ENCODE measurements around the gene CEACAM19. TPM values are rescaled to one million over a fixed set of nuclear protein-coding genes. Genes with fewer than 3 reads are reported as not detected.

The CEACAM19 gene
- total and polyA plus RNA-seq, 10 of the 15 experiments (the other 5 are each of a cell fraction or from before 2014, with no cell fraction given) = 0.13 to 0.31 (median 0.17) TPM; not detected in 4

DNA sequence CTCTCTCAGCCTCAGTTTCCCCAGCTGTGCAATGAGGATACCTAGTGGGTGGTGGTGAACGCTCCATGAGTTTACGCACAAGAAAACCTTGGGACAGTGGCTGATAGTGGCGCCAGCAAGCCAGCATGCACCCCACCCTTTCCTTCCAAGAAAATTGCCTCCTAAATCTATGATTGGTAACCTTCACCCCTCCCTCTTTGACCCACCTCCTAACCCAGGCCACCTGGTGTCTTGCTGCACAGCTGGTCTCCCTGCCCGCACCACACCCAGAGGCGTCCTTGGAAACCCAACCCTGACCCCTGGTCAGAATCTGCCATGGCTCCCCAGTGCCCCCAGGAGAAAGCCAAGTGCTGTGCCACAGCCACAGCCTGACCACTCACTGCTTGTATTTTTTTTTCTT lies 54.4 kb downstream of the CEACAM19 start:
- no peak for FAIRE-seq
- Histone ChIP-seq H3K4me1 (ENCODE audit: control insufficient read depth, insufficient read depth, low read length) (peaks cover 47% of the 10 kb centered on the region), H3K4me2 (ENCODE audit: control insufficient read depth, insufficient read depth) (no peak overlapping the region), H4K20me1 (ENCODE audit: control insufficient read depth, insufficient read depth) (no peaks in the 10 kb centered on the region), H3K4me3 (no peak overlapping the region), H3K9me3 (replicated peaks; ENCODE audit: control insufficient read depth, insufficient read depth, low read length) (no peaks in the 10 kb centered on the region), H3K79me2 (ENCODE audit: control insufficient read depth, insufficient read depth, low read length) (no peaks in the 10 kb centered on the region), H3K27ac (ENCODE audit: control insufficient read depth, insufficient read depth) (no peak overlapping the region), H2AFZ (ENCODE audit: control insufficient read depth, low read depth, low read length) (no peak overlapping the region), H3K9ac (ENCODE audit: control insufficient read depth, insufficient read depth, low read length) (no peak overlapping the region), H3K36me3 (ENCODE audit: control insufficient read depth in 2 of 2, insufficient read depth in 2 of 2, low read length in 1 of 2) (no peaks in the 10 kb centered on the region), H3K27me3 (replicated peaks in 1 of 2; ENCODE audit: control insufficient read depth in 2 of 2, insufficient read depth in 2 of 2, low read length in 1 of 2) (no peaks in the 10 kb centered on the region)
- in situ Hi-C loops (cut with MboI) (no loop called here), intact Hi-C loops (cut with micrococcal nuclease; ENCODE audit: unreplicated experiment) (no loop called here)
- RAD21 ChIA-PET (ENCODE audit: unreplicated experiment) = interaction anchor here (1.1 to 7.8 kb wide), 10 partner anchors 11 to 165 kb away, joined by 3 to 302 read pairs (median 46); partner anchors contain the start of genes BCL3, NECTIN2 and TOMM40
- no TSS peak for BruUV-seq (replicated peaks)
- DNase-seq (ENCODE audit: low read depth, low spot score) = no peak
- SMC1A ChIA-PET (ENCODE audit: uncharacterized antibody, unreplicated experiment) = interaction anchor here (3.7 to 8.7 kb wide), 5 partner anchors 9 to 44 kb away, joined by 36 to 328 read pairs (median 99); partner anchors contain the start of gene BCL3
- ATAC-seq = no peak
- WGBS (ENCODE audit: insufficient coverage, insufficient replicate concordance, low lambda C conversion rate, missing lambda C conversion rate) = 60% methylated on average over 5 of the region's 5 CpGs
- POLR2A ChIA-PET = interaction anchor here (0.6 to 3.2 kb wide), 8 partner anchors 11 to 65 kb away, joined by 3 to 32 read pairs (median 6); partner anchors contain the start of gene BCL3
- CTCF ChIA-PET = interaction anchor here (3.0 to 16.8 kb wide), 5 partner anchors 11 to 43 kb away, joined by 31 to 513 read pairs (median 109); partner anchors contain the start of gene BCL3
- TF ChIP-seq E2F4 (IDR thresholded peaks at IDR 0.05; ENCODE audit: low read depth, low read length) = no peak
- TF ChIP-seq FOXM1 (IDR thresholded peaks at IDR 0.05; ENCODE audit: low read depth, low read length) = no peak
- no peak for TF ChIP-seq JUNB (IDR thresholded peaks at IDR 0.05)
- no peak for TF ChIP-seq BMI1 (IDR thresholded peaks at IDR 0.05; ENCODE audit: borderline replicate concordance)
- TF ChIP-seq RELB (IDR thresholded peaks at IDR 0.05; ENCODE audit: low read depth) = no peak
- TF ChIP-seq, protein P1, sequence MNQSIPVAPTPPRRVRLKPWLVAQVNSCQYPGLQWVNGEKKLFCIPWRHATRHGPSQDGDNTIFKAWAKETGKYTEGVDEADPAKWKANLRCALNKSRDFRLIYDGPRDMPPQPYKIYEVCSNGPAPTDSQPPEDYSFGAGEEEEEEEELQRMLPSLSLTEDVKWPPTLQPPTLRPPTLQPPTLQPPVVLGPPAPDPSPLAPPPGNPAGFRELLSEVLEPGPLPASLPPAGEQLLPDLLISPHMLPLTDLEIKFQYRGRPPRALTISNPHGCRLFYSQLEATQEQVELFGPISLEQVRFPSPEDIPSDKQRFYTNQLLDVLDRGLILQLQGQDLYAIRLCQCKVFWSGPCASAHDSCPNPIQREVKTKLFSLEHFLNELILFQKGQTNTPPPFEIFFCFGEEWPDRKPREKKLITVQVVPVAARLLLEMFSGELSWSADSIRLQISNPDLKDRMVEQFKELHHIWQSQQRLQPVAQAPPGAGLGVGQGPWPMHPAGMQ (IDR thresholded peaks at IDR 0.05; ENCODE audit: borderline replicate concordance) = no peak
- no peak for TF ChIP-seq RB1 (IDR thresholded peaks at IDR 0.05; ENCODE audit: borderline replicate concordance)
- no peak for TF ChIP-seq SMARCA5 (IDR thresholded peaks at IDR 0.05)
- TF ChIP-seq NR2C1 (IDR thresholded peaks at IDR 0.05) = no peak
- TF ChIP-seq, protein P2, sequence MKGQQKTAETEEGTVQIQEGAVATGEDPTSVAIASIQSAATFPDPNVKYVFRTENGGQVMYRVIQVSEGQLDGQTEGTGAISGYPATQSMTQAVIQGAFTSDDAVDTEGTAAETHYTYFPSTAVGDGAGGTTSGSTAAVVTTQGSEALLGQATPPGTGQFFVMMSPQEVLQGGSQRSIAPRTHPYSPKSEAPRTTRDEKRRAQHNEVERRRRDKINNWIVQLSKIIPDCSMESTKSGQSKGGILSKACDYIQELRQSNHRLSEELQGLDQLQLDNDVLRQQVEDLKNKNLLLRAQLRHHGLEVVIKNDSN (IDR thresholded peaks at IDR 0.05; ENCODE audit: borderline replicate concordance, extremely low read length, insufficient read depth, low read depth, low read length) = no peak
- TF ChIP-seq RAD21 (IDR thresholded peaks at IDR 0.05; ENCODE audit: insufficient read depth, low read depth, low read length) = no peak
- no peak for TF ChIP-seq NBN (IDR thresholded peaks at IDR 0.05)
- TF ChIP-seq SUZ12 (IDR thresholded peaks at IDR 0.05; ENCODE audit: unreplicated experiment) = no peak
- TF ChIP-seq SPI1 (IDR thresholded peaks at IDR 0.05; ENCODE audit: borderline replicate concordance, insufficient read depth, low read depth, low read length) = no peak
- TF ChIP-seq, protein P3, sequence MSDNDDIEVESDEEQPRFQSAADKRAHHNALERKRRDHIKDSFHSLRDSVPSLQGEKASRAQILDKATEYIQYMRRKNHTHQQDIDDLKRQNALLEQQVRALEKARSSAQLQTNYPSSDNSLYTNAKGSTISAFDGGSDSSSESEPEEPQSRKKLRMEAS (IDR thresholded peaks at IDR 0.05; ENCODE audit: low read depth, low read length) = no peak
